LHCN-M2 (cell line): ENCODE measurements around the gene WSB1. TPM values are rescaled to one million over a fixed set of nuclear protein-coding genes. Genes with fewer than 3 reads are reported as not detected.

ENCODE experiments used
- DNase-seq: peaks from one replicate; pipeline ENCODE4 v3.0.0-alpha.2; 2012; ENCODE audit warnings: low read depth
- total RNA-seq: library from RNA; depleted of rRNA; stranded (reverse); fragments of >200 nt; gene quantifications from 2 replicates; pipeline ENCODE4 v1.2.3, GENCODE V29; 2014; rRNA removed

Gene WSB1
- total RNA-seq, 1 experiment from 2014 or later, result 82.6 TPM

DNA sequence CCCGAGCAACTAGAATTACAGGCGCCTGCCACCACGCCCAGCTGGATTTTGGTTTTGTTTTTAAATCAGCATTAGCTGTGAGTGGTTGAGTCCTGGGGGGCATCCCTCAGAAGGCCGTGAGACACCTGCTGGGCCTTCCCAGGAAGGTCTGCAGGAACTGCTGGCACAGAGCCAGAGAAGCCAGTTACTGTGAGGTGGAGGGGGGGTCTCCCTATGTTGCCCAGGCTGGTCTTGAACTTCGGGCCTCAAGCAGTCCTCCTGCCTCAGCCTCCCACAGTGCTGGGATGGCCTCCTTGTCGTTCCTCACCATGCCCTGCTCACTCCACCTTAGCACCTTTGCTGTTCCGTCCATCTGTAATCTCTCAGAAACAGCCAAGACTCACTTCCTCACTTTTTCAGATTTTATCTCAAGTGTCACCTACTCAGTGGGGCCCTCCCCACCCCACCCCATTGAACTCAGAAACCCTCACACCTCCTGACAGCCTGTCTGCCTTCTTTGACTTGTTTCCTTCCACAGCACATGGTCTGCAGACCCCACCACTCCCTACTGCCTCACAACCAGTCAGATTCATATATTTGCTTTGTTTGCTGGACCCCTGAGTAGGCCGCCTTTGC lies 62.3 kb downstream of the WSB1 start:
- no peak for DNase-seq

DNA sequence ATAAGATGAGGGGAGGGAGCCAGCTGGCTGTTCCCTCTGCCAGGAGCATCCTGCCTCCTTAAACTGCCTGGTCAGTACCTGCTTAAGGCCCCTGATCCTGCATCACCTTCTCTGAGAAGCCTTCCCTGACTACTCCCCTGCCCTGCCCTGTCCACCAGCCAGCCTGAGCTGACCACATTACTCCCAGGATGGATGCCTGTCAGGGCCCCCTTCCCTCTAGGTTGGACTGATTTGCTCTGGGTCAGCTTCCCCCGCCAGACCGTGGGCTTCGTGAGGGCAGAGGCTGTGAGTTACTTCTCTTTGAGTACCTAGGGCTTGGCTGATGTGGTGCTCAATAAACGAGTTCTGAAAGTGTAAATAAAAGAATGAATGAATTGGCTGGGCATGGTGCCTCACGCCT lies 63.3 kb downstream of the WSB1 start:
- DNase-seq, result no peak

DNA sequence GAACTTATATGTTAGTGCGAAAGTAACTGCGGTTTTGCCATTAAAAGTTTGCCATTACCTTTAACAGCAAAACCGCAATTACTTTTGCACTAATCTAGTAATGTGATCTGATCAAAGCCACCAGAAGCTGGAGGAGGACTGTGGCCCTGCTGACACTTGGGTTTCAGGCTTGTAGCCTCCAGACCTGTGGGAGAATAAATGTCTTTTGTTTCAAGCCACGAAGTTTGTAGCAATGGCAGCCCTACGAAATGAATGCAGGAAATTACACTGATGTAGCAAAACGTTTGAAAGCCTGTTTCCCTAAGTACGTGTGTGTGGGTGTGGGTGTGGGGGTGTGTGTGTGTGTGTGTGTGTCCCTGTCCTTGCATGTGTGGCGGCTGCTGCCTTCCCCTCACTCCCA lies 66.6 kb downstream of the WSB1 start:
- no peak for DNase-seq

DNA sequence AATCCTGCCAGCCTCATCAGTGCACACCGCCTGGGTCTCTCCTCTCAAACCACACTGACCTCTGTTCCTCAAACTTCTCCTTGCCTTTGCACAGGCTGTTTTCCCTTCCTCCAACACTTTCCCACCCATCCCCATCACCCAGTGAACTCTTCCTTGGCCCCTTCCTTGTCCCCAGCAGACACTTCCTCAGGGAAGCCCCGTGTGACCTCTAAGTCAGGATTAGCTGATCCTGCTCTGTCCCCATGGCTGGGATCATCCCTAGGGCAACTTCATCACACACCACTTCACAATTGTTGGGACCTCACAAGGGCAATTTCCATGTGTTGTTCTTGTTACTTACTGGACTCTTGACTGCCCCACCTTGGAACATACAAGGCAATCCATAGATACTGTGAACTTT lies 67.8 kb downstream of the WSB1 start:
- no peak for DNase-seq

DNA sequence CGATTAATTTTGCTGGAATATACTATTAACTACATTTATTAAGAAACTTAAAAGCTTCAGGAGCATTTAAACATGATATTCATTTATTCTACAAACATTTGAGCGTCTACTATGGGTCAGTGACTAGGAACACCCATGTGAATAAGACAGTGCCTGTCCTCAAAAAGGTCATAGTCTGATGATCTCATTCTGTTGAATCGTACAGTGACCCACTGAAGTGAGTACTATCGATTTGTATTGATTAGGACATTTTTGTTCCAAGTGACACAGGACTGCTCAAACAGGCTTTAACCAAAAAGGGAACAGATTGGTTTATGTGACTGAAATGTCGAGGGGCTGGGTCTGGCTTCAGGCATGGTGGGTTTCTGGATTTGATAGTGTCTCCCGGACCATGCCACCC lies 68.6 kb downstream of the WSB1 start:
- DNase-seq, result no peak

DNA sequence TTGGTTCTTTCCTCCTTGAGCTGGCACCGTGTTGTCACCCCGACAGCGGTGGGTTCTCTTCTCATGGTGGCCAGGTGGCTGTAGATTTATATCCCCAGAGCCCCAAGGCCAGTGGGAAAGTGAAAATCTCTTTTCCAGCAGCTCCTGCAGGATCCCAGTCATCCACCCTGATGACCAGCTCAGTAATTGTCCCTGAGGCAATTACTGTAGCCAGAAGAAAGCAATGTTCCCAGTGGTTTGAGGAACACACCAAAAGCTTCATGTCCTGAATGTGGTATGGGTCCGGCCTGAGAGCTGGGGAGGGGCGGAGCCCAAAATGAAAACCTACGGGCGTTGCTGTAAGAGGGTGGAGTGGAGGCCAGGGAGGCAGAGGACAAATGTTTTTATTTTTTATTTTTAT lies 69.0 kb downstream of the WSB1 start:
- no peak for DNase-seq

DNA sequence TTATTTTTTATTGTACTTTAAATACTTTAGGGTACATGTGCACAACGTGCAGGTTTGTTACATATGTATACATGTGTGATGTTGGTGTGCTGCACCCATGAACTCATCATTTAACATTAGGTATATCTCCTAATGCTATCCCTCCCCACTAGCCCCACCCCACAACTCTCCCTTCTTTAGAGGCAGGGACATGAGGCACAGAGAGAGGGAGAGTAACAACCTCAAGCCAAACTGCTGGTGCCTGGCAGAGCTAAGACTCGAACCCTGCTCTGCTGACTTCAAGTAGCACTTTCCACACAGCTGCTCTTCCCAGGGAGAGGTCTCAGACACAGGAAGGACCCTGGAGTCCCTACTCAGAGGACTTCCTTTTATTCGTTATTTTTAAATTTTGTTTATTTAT lies 69.4 kb downstream of the WSB1 start:
- DNase-seq, result no peak

Other genes starting within 250 kb of the WSB1 start
- 4.9 and 6.0 TPM in 2 replicates for gene KSR1, start 162.3 kb downstream of the WSB1 start, total RNA-seq